ENCODE measurements around the gene HTR4.
"Not testable (repeated sequence)": the region's sequence is repeated elsewhere in the genome, so short reads cannot be mapped to it uniquely, and the experiment has no call there.

HTR4 gene, protein sequence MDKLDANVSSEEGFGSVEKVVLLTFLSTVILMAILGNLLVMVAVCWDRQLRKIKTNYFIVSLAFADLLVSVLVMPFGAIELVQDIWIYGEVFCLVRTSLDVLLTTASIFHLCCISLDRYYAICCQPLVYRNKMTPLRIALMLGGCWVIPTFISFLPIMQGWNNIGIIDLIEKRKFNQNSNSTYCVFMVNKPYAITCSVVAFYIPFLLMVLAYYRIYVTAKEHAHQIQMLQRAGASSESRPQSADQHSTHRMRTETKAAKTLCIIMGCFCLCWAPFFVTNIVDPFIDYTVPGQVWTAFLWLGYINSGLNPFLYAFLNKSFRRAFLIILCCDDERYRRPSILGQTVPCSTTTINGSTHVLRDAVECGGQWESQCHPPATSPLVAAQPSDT

DNA sequence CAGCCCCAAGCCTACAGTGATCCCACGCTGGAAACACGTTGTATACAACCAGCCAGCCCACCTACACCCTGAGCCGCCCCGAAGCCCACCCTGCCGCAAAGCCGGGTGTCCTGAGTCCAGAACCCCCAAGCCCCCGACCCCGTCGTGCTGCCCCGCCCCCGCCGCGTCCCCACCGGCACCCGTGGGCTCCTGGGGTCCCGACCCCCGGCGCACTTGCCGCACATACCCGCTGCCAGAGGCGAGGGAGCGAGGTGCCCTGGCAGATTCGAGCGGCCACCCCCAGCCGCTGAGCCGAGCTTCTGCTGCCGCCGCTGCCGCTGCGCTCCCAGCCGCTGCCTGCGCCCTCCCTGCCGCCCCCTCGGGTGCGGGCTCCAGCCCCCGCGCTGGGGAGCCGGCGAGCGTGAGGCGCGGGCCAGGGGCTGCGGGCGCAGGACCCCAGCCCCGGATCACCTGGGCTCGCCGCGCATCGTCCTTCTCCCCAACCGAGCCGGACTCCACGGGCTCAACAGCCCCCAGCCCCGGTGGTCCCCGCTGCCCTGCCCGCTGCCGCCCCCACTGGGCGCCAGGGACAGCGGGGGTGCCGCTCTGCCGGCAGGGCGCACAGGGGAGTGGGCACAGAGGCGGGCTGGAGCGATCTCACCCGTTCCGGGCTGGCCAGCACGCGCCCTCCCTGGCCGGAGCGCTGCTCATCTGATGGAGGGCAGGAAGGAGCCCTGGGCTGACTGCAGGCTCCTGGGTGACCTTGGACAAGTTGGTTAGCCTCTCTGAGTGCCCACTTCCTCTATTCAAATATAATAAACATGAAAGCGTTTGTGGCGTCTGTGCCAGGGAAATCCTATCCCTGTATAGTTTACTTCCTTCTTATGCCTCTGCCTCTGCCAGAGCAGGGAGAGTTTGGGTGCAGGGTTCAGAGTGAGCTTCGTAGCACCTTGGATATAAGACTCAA lies at the start of gene HTR4:
HTR4 (minus strand) TSS at position 692 of the 946 bp plus-strand sequence. CDS start 17,513 bp downstream, outside the sequence.
- DNase-seq (ENCODE audit: low read depth in 2 of 2) = no peak

DNA sequence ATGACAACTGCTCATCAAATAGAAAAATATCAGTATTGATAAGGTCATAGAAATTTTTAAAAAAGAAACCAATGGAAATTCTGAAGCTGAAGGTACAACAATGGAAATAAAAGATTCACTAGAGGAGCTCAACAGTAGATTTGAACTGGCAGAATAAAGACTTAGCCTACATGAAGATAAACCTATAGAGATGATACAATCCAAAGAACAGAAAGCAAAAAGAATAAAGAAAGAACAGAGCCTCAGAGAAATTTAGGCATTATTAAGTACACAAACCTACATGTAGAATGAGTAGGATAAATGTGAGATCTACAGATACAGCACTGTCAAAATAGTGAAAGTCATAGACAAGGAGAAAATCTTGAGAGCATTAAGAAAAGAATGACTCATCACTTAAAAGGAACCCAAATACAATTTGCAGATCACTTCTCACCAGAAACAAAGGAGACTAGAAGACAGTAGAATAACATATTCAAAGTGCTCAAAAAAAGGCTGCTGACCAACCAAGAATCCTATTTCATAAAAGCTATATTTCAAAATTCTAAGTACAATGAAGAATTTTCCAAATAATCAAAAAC lies 47.8 kb upstream of the HTR4 start:
- no peak for DNase-seq (ENCODE audit: low read depth in 2 of 2)

DNA sequence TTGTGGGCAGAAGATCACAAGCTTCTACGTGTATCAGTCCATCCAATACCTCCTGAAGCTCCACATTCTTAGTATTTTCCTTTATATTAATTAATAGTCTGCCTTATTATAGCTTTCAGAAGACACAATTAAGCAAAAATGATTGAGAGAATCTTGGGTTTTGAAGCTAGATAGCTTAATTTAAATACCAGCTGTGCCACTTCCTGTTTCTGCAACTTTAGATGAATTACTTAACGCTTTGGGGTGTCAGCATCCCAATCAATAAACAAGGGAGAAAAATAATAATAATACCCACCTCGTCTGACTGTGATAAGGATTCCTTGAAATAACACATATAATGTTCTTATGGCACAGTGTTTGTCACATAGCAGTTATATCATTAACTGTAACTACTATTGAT lies 44.7 kb upstream of the HTR4 start:
- no peak for DNase-seq (ENCODE audit: low read depth in 2 of 2)

DNA sequence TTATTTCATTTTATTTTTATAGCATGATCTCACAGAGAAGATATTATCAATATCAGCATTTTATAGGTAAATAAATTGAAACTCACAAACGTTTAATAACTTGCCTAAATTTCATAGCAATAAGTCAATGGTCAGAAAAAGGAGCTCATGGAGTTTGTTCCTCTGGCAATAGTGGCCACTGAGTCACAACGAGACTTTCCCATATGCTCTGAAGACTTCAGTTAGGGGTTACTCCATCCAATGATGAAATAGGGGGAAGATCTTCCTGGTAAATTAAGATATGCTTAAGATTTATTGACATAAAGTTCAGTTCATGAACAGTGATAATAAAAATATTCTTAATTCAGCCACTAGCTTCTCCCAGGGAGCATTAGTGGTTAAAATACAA lies 43.5 kb upstream of the HTR4 start:
- no peak for DNase-seq (ENCODE audit: low read depth in 2 of 2)

GRCh38 chr5:148697180-148697808 lies 43.0 kb upstream of the HTR4 start:
- DNase-seq (ENCODE audit: low read depth in 2 of 2) = no peak

GRCh38 chr5:148696187-148697036 lies 42.1 kb upstream of the HTR4 start:
- DNase-seq (ENCODE audit: low read depth in 2 of 2) = no peak

DNA sequence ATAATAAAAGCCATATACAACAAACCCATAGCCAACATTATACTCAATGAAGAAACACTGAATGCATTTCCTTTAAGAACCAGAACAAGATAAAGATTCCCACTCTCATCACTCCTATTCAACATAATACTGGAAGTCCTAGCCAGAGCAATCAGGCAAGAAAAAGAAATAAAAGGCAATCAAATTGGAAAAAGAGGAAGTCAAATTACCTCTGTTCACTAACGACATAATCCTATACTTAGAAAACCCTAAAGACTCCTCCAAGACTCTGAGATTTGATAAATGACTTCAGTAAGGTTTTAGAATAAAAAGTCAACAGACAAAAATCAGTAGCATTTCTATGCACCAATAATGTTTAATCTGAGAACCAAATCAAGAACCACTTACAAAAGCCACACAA lies 36.6 kb upstream of the HTR4 start:
- DNase-seq (ENCODE audit: low read depth in 2 of 2) = no peak

DNA sequence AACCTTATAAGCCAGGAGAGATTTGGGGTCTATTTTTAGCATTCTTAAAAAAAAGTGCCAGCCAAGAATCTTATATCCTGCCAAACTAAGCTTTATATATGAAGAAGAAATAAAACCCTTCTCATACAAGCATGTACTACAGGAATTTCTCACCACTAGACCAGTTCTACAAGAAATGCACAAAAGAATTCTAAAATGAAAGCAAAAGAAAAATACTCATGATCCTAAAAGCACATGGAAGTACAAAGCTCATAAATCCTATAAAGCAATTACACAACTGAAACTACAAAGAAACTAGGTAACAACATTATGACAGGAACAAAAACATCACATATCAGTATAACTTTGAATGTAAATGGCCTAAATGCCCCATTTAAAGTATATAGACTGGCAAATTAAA lies 34.5 kb upstream of the HTR4 start:
- no peak for DNase-seq (ENCODE audit: low read depth in 2 of 2)

GRCh38 chr5:148687871-148688270 lies 33.5 kb upstream of the HTR4 start:
- no peak for DNase-seq (ENCODE audit: low read depth in 2 of 2)

- DNase-seq (ENCODE audit: low read depth in 2 of 2) = no peak
Observed at GRCh38 chr5:148687427-148687826, 33.1 kb upstream of the HTR4 start.

- DNase-seq (ENCODE audit: low read depth in 2 of 2) = no peak
Observed at GRCh38 chr5:148686660-148687059, 32.3 kb upstream of the HTR4 start.

DNA sequence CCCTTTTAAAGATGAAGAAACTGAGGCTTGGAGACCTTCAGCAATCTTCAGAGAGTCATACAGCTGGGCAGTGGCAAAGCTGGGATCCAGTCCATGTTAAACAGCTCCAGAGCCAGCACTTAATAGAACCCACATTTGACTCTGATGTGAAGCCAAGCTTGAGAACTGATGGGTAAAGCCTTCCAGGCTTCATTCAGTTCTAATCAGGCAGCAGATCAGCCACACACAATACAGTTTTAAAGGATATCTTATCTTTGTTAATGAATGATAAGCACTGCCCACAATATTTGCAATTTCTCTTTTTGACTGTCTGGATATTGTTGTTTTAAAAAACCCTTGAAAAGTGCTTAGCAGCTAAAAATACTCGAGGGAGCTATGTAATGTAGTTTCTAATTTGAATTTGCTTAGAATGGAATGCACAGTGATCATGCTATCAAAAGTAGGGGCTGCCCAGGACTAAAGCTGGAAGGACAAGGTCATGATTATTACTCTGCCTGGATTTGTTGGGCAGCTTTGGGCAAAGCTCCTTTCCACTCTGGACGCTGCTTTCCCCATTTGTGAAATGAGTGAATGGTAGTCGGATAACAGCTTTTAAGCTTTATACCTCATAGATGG lies 31.3 kb upstream of the HTR4 start:
- DNase-seq (ENCODE audit: low read depth in 2 of 2) = no peak

GRCh38 chr5:148684528-148684927 lies 30.2 kb upstream of the HTR4 start:
- no peak for DNase-seq (ENCODE audit: low read depth in 2 of 2)

- no peak for DNase-seq (ENCODE audit: low read depth in 2 of 2)
Observed at GRCh38 chr5:148683651-148684050, 29.3 kb upstream of the HTR4 start.

DNA sequence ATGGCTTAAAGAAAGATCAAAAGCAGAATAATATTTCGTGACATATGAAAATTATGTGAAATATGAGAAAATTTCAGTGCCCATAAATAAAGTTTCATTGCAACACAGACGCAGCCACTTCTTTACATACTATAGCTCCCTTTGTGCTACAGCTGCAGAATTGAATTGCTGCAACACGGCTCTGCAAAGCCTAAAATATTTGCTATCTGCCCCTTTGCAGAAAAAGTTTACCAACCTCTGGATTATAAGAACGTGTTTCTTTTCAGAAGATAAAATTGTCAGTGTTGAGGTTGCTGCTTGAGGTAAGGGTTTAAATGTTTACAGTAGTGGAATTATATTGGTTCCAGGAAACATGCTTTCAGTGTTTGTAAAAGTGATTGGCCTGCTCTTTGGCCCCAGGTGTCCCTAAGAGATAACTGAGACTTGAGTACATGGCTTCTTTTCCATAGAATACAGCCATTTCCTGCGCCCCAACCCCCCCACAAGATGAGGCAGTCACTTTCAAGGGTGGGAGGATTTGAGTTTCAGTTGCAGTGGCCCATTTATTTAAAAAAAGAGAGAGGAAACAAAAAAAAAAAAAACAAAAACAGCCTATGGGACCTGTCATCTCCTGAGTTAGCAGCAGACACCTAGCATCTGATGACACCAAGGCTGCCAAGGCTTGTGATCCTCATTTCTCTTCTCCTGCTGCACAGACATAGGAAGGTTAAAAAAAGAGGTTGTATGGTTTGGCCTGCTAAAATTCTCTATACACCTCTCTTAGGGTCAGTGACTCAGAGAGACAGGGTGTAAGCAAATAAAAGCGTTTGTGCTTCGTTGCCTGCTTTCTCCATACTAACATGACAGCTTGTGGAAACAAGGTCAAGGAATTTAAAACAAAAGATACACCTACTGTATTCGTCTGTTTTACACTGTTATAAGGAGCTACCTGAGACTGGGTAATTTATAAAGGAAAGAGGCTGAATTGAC lies 28.0 kb upstream of the HTR4 start:
- no peak for DNase-seq (ENCODE audit: low read depth in 2 of 2)

GRCh38 chr5:148681157-148682057 lies 27.1 kb upstream of the HTR4 start:
- no peak for DNase-seq (ENCODE audit: low read depth in 2 of 2)

DNA sequence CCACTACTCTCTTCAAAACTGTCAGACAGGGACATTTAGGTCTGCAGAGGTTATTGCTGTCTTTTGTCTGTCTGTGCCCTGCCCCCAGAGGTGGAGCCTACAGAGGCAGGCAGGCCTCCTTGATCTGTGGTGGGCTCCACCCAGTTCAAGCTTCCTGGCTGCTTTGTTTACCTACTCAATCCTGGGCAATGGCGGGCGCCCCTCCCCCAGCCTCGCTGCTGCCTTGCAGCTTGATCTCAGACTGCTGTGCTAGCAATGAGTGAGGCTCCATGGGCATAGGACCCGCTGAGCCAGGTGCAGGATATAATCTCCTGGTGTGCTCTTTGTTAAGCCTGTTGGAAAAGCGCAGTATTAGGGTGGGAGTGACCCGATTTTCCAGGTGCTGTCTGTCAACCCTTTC lies 19.4 kb upstream of the HTR4 start:
- DNase-seq (ENCODE audit: low read depth in 2 of 2) = not testable (repeated sequence)

GRCh38 chr5:148666353-148666752 lies 12.0 kb upstream of the HTR4 start:
- no peak for DNase-seq (ENCODE audit: low read depth in 2 of 2)
